Measurements from ENCODE around the gene ZNF286A. TPM values are rescaled to one million over a fixed set of nuclear protein-coding genes. Genes with fewer than 3 reads are reported as not detected.
"Not testable (repeated sequence)": the region's sequence is repeated elsewhere in the genome, so short reads cannot be mapped to it uniquely, and the experiment has no call there.

The ZNF286A gene
- total RNA-seq, 2 donors from 2014 or later = 19.4 to 46.9 TPM

DNA sequence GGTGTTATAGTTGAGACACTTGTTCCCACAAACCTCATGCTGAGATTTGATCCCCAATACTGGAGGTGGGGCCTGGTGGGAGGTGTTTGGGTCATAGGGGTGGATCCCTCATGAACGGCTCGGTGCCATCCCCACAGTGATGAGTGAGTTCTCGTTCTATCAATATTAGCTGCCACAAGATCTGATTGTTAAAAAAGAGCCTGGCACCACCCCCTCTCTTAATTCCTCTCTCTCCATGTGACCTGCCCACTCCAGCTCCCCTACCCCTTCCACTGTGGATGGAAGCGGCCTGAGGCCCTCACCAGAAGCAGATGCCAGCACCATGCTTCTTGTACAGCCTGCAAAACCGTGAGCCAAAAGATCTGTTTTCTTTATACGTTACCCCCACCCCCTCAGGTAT lies 46.6 kb upstream of the ZNF286A start:
- Histone ChIP-seq H3K27me3 (replicated peaks; ENCODE audit: insufficient read depth) (no peaks in the 10 kb centered on the region), H3K4me1 (replicated peaks) (peaks cover 7% of the 10 kb centered on the region), H3K4me3 (no peak overlapping the region), H3K9me3 (no peaks in the 10 kb centered on the region), H3K27ac (no peak overlapping the region), H3K36me3 (no peaks in the 10 kb centered on the region)
- intact Hi-C loops (cut with DNase I) = no loop called here
- DNase-seq (ENCODE audit: low spot score) = no peak
- no peak for TF ChIP-seq POLR2A (IDR thresholded peaks at IDR 0.05)
- no peak for TF ChIP-seq POLR2AphosphoS5 (IDR thresholded peaks at IDR 0.05)
- TF ChIP-seq CTCF (IDR thresholded peaks at IDR 0.05) = no peak
- WGBS = 72% methylated on average over 6 of the region's 6 CpGs

DNA sequence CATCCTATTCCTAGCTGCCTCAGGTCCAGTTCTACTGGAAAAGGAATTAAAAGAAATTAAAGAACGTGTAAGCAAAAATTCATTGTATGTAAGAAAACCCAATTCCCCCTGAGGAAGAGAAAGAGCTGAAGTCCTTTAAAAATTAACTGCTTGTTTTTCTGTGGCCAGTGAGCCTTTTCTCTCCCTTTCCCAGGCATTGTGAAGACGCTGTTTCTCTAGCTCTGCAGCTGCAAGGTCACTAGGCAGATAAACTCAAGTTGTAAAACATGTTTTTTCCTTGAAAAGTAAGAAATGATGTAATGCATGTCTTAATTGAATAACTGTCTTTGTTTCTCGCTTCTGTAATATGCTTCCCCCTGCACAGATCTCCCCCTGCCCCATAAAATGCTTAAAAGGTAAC lies 45.2 kb upstream of the ZNF286A start:
- WGBS = 66% methylated on average over 3 of the region's 3 CpGs
- H3K27me3 ChIP-seq (replicated peaks; ENCODE audit: insufficient read depth); H3K4me1 ChIP-seq (replicated peaks); H3K9me3 ChIP-seq; H3K4me3 ChIP-seq; intact Hi-C loops (cut with DNase I); DNase-seq (ENCODE audit: low spot score); H3K27ac ChIP-seq; H3K36me3 ChIP-seq: not testable (repeated sequence)

- intact Hi-C loops (cut with DNase I) = no loop called here
- no peaks in the 10 kb centered on the region for H3K27me3 ChIP-seq (replicated peaks; ENCODE audit: insufficient read depth)
- 52% methylated on average over 3 of the region's 3 CpGs for WGBS
- peaks cover 7% of the 10 kb centered on the region for H3K4me1 ChIP-seq (replicated peaks)
- H3K4me3 ChIP-seq = no peak overlapping the region
- H3K9me3 ChIP-seq = no peaks in the 10 kb centered on the region
- TF ChIP-seq POLR2A (IDR thresholded peaks at IDR 0.05) = no peak
- TF ChIP-seq POLR2AphosphoS5 (IDR thresholded peaks at IDR 0.05) = no peak
- no peak for TF ChIP-seq CTCF (IDR thresholded peaks at IDR 0.05)
- no peak for DNase-seq (ENCODE audit: low spot score)
- no peaks in the 10 kb centered on the region for H3K36me3 ChIP-seq
- no peak overlapping the region for H3K27ac ChIP-seq
Measured at GRCh38 chr17:15654886-15655561, 44.5 kb upstream of the ZNF286A start.

- TF ChIP-seq POLR2A (IDR thresholded peaks at IDR 0.05) = no peak
- no peak for TF ChIP-seq CTCF (IDR thresholded peaks at IDR 0.05)
- no peak for TF ChIP-seq POLR2AphosphoS5 (IDR thresholded peaks at IDR 0.05)
- no peak for DNase-seq (ENCODE audit: low spot score)
- H3K36me3 ChIP-seq = no peaks in the 10 kb centered on the region
- no peak overlapping the region for H3K27ac ChIP-seq
- no peak overlapping the region for H3K4me3 ChIP-seq
- H3K27me3 ChIP-seq (replicated peaks; ENCODE audit: insufficient read depth) = no peaks in the 10 kb centered on the region
- no peaks in the 10 kb centered on the region for H3K9me3 ChIP-seq
- H3K4me1 ChIP-seq (replicated peaks) = no peaks in the 10 kb centered on the region
- intact Hi-C loops (cut with DNase I) = no loop called here
Measured at GRCh38 chr17:15657868-15658267, 41.7 kb upstream of the ZNF286A start.

DNA sequence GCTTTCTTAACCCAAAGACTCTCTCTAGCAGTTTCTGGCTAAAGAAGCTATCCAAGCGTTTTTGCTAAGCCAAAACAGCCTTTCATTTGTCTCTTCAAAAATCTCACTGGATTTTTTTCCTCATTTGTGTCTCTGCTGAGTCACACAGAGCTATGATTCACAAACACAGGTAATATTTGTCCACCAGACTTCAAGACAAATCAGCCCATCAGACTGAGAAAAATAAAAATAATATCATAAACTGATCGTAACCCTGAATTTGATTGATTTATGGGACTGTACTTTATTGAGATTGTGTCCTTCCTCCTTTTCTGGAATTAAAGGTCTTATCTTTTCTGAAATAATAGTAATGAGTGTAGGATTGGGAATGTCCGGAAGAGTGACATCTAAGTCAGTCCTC lies 41.3 kb upstream of the ZNF286A start:
- Histone ChIP-seq H3K27ac (no peak overlapping the region), H3K4me3 (no peak overlapping the region), H3K9me3 (no peaks in the 10 kb centered on the region), H3K4me1 (replicated peaks) (no peaks in the 10 kb centered on the region), H3K36me3 (no peaks in the 10 kb centered on the region), H3K27me3 (replicated peaks; ENCODE audit: insufficient read depth) (no peaks in the 10 kb centered on the region)
- DNase-seq (ENCODE audit: low spot score) = no peak
- WGBS = 91% methylated on average over 3 of the region's 3 CpGs
- intact Hi-C loops (cut with DNase I) = no loop called here
- TF ChIP-seq POLR2A (IDR thresholded peaks at IDR 0.05) (no peak), POLR2AphosphoS5 (IDR thresholded peaks at IDR 0.05) (no peak), CTCF (IDR thresholded peaks at IDR 0.05) (no peak)
